ENCODE data around the gene FBXL2. TPM values are rescaled to one million over a fixed set of nuclear protein-coding genes. Genes with fewer than 3 reads are reported as not detected.

Gene FBXL2
- total RNA-seq, 1 donor from 2014 or later, result 5.9 TPM

GRCh38 chr3:33233884-33234283, 43.4 kb upstream of the FBXL2 start:
- Histone ChIP-seq H3K4me3 (no peak overlapping the region), H3K4me1 (no peaks in the 10 kb centered on the region), H3K36me3 (no peaks in the 10 kb centered on the region), H3K27me3 (no peaks in the 10 kb centered on the region), H3K9me3 (no peaks in the 10 kb centered on the region), H3K27ac (no peak overlapping the region)
- intact Hi-C loops (cut with DNase I), result no loop called here
- TF ChIP-seq POLR2AphosphoS5 (IDR thresholded peaks at IDR 0.05; ENCODE audit: insufficient read depth in 1 of 2, low read depth in 1 of 2) (no peak), POLR2A (IDR thresholded peaks at IDR 0.05) (no peak)
- DNase-seq (ENCODE audit: extremely low spot score in 2 of 2), result no peak

DNA sequence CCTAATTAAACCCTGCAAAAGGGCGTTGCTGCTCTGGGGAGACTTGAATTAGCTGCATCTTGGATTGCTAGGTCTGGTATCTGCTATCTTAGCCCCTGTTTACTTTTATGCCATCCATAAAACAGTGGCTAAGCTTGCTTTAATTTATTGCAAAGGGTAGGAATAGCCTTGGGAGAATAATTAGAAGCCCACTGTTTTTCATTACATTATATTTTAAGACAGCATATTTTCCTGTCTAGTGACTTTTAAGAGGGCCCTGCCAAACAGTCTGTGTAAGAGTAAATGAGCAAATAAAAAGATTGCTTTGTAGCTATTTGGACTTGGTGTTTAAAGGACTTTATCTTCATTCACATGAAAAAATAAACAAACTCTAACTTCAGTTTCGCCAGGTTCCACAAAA, 41.2 kb upstream of the FBXL2 start:
- Histone ChIP-seq H3K4me3 (no peak overlapping the region), H3K4me1 (no peaks in the 10 kb centered on the region), H3K9me3 (no peaks in the 10 kb centered on the region), H3K27me3 (no peaks in the 10 kb centered on the region), H3K27ac (no peak overlapping the region), H3K36me3 (no peaks in the 10 kb centered on the region)
- intact Hi-C loops (cut with DNase I), result no loop called here
- DNase-seq (ENCODE audit: extremely low spot score in 2 of 2), result no peak
- TF ChIP-seq POLR2AphosphoS5 (IDR thresholded peaks at IDR 0.05; ENCODE audit: insufficient read depth in 1 of 2, low read depth in 1 of 2) (no peak), POLR2A (IDR thresholded peaks at IDR 0.05) (no peak)
- TF ChIP-seq, protein P1, sequence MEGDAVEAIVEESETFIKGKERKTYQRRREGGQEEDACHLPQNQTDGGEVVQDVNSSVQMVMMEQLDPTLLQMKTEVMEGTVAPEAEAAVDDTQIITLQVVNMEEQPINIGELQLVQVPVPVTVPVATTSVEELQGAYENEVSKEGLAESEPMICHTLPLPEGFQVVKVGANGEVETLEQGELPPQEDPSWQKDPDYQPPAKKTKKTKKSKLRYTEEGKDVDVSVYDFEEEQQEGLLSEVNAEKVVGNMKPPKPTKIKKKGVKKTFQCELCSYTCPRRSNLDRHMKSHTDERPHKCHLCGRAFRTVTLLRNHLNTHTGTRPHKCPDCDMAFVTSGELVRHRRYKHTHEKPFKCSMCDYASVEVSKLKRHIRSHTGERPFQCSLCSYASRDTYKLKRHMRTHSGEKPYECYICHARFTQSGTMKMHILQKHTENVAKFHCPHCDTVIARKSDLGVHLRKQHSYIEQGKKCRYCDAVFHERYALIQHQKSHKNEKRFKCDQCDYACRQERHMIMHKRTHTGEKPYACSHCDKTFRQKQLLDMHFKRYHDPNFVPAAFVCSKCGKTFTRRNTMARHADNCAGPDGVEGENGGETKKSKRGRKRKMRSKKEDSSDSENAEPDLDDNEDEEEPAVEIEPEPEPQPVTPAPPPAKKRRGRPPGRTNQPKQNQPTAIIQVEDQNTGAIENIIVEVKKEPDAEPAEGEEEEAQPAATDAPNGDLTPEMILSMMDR (IDR thresholded peaks at IDR 0.05), result no peak

DNA sequence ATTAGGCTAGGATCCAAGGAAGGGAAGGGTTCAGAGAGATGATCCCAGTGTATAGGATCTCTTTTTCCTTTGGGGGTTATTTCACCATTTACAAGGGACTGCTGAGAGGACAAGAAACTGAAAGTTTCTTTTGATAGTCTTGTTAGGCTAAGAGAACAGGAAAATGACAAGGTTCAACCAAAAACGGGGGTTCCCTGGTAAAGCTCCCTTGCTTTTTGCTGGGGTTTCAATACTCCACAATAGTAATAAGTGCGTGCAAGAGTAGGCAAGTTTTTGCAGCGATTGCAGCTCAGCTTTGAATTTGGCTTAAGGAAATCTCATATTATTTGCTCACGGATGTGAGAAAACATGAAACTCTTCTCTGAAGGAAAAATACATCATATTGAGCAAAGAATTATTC, 39.8 kb upstream of the FBXL2 start:
- Histone ChIP-seq H3K4me3 (no peak overlapping the region), H3K9me3 (no peaks in the 10 kb centered on the region), H3K27ac (no peak overlapping the region), H3K4me1 (no peaks in the 10 kb centered on the region), H3K27me3 (no peaks in the 10 kb centered on the region), H3K36me3 (no peaks in the 10 kb centered on the region)
- intact Hi-C loops (cut with DNase I), result no loop called here
- no peak for DNase-seq (ENCODE audit: extremely low spot score in 2 of 2)
- TF ChIP-seq POLR2A (IDR thresholded peaks at IDR 0.05) (no peak), POLR2AphosphoS5 (IDR thresholded peaks at IDR 0.05; ENCODE audit: insufficient read depth in 1 of 2, low read depth in 1 of 2) (no peak)
- TF ChIP-seq, protein P1 (IDR thresholded peaks at IDR 0.05), result no peak

DNA sequence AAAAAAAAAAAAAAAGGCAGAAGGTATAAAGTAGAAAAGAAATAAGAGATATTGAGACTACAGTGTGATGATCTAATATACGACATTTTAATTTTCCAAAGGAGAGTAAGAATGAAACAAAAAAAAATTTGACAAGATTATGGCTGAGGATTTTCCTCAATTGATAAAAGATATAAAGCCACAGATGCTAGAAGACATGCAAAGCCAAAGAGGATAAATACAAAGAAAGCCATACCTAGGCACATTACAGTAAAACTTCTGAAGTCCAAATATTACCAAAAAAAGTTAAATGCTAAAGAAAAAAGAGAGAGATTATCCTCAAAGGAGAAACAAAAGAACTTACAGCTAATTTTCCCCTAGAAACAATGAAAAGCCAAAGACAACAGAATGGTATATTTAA, 38.3 kb upstream of the FBXL2 start:
- H3K36me3 ChIP-seq, result no peaks in the 10 kb centered on the region
- H3K9me3 ChIP-seq, result no peaks in the 10 kb centered on the region
- H3K27me3 ChIP-seq, result no peaks in the 10 kb centered on the region
- no peak for DNase-seq (ENCODE audit: extremely low spot score in 2 of 2)
- H3K4me1 ChIP-seq, result no peaks in the 10 kb centered on the region
- intact Hi-C loops (cut with DNase I), result no loop called here
- TF ChIP-seq POLR2A (IDR thresholded peaks at IDR 0.05) (no peak), POLR2AphosphoS5 (IDR thresholded peaks at IDR 0.05; ENCODE audit: insufficient read depth in 1 of 2, low read depth in 1 of 2) (no peak)
- TF ChIP-seq, protein P1 (IDR thresholded peaks at IDR 0.05), result no peak
- no peak overlapping the region for H3K27ac ChIP-seq
- no peak overlapping the region for H3K4me3 ChIP-seq

DNA sequence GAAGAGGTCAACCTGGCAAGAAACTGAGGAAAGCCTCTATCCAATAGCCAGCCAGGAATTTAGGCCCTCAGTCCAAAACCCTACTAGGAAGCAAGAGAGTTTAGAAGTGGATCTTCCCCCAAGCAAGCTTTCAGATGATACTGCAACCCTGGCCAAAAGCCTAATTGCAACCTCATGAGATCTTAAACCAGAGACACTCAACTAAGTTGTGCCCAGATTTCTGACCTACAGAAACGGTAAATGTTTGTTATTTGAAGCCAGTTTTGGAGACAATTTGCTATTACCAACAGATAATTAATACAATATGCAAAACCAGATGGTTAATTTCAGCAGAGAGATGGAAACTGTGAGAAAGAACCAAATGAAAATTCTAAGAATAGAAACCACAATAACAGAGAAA, 37.0 kb upstream of the FBXL2 start:
- no peaks in the 10 kb centered on the region for H3K9me3 ChIP-seq
- TF ChIP-seq POLR2A (IDR thresholded peaks at IDR 0.05), result no peak
- TF ChIP-seq, protein P1 (IDR thresholded peaks at IDR 0.05), result no peak
- no peak for TF ChIP-seq POLR2AphosphoS5 (IDR thresholded peaks at IDR 0.05; ENCODE audit: insufficient read depth in 1 of 2, low read depth in 1 of 2)
- no peak for DNase-seq (ENCODE audit: extremely low spot score in 2 of 2)
- H3K27ac ChIP-seq, result no peak overlapping the region
- H3K4me3 ChIP-seq, result no peak overlapping the region
- intact Hi-C loops (cut with DNase I), result no loop called here
- no peaks in the 10 kb centered on the region for H3K4me1 ChIP-seq
- no peaks in the 10 kb centered on the region for H3K27me3 ChIP-seq
- no peaks in the 10 kb centered on the region for H3K36me3 ChIP-seq

Data from vagina (tissue), 2 donors.